Measurements from ENCODE around the gene RBM15B.

DNA sequence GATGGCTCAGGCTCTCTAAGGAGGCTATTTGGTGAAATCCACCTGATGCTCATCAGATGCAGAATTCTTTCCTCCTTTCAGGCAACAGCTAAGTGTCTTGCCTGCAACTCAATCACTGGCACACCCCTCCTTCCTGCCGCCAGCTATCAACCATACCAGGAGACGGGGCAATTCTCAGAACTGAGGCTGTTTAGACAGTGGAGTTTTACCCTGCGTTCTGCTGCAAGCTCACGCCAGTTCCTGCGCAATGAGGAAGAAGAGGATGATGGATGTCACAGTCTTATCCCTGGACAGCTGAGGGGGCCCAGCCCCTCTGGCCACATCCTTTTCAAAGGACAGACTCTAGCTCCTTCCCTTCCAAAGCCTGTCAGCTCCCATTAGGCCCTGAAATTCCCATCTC, 13.0 kb upstream of the RBM15B start:
- TF ChIP-seq CTCF (optimal IDR thresholded peaks at IDR 0.05 in 1 of 3, IDR thresholded peaks at IDR 0.05 in 1 of 3, conservative IDR thresholded peaks at IDR 0.05 in 1 of 3; ENCODE audit: extremely low read depth in 1 of 3, insufficient read depth in 2 of 3, low read length in 3 of 3) (no peak), EZH2 (IDR thresholded peaks at IDR 0.05; ENCODE audit: low read length) (no peak)

All from keratinocyte (primary cell).